ENCODE measurements around the gene NPM3.

NPM3 gene

GRCh38 chr10:101745074-101745696, 38.1 kb downstream of the NPM3 start:
- TF ChIP-seq, protein P1, sequence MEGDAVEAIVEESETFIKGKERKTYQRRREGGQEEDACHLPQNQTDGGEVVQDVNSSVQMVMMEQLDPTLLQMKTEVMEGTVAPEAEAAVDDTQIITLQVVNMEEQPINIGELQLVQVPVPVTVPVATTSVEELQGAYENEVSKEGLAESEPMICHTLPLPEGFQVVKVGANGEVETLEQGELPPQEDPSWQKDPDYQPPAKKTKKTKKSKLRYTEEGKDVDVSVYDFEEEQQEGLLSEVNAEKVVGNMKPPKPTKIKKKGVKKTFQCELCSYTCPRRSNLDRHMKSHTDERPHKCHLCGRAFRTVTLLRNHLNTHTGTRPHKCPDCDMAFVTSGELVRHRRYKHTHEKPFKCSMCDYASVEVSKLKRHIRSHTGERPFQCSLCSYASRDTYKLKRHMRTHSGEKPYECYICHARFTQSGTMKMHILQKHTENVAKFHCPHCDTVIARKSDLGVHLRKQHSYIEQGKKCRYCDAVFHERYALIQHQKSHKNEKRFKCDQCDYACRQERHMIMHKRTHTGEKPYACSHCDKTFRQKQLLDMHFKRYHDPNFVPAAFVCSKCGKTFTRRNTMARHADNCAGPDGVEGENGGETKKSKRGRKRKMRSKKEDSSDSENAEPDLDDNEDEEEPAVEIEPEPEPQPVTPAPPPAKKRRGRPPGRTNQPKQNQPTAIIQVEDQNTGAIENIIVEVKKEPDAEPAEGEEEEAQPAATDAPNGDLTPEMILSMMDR (IDR thresholded peaks at IDR 0.05; ENCODE audit: low read depth, low read length): no peak
- TF ChIP-seq, protein P2, sequence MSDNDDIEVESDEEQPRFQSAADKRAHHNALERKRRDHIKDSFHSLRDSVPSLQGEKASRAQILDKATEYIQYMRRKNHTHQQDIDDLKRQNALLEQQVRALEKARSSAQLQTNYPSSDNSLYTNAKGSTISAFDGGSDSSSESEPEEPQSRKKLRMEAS (IDR thresholded peaks at IDR 0.05; ENCODE audit: low read depth, low read length): no peak
- TF ChIP-seq POLR2A (IDR thresholded peaks at IDR 0.05; ENCODE audit: extremely low read depth, insufficient read length) (no peak), MYC (IDR thresholded peaks at IDR 0.05; ENCODE audit: low read depth, low read length) (no peak)
- DNase-seq (ENCODE audit: low read depth): no peak
- H3K4me3 ChIP-seq (ENCODE audit: low read depth, low read length): no peak overlapping the region

GRCh38 chr10:101744267-101744666, 39.0 kb downstream of the NPM3 start:
- TF ChIP-seq, protein P1 (IDR thresholded peaks at IDR 0.05; ENCODE audit: low read depth, low read length): no peak
- TF ChIP-seq POLR2A (IDR thresholded peaks at IDR 0.05; ENCODE audit: extremely low read depth, insufficient read length) (no peak), MYC (IDR thresholded peaks at IDR 0.05; ENCODE audit: low read depth, low read length) (no peak)
- TF ChIP-seq, protein P2 (IDR thresholded peaks at IDR 0.05; ENCODE audit: low read depth, low read length): no peak
- H3K4me3 ChIP-seq (ENCODE audit: low read depth, low read length): no peak overlapping the region
- DNase-seq (ENCODE audit: low read depth): no peak

DNA sequence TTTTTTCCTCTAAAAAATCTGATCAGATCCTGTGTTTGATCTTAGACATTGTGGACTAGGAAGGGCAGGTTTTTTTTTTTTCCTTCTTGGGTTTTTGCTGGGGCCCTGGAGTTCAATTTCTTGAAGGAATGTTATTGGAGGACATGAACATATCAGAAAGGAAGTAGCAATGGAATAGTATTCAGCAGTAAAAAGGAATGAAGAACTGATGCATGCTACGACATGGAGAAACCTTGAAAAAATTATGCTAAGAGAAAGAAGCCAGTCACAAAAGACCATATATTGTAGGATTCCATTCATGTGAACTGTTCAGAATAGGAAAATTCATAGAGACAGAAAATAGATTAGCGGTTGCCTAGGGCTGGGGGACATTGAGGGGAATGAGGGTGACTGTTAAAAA, 41.3 kb downstream of the NPM3 start:
- TF ChIP-seq MYC (IDR thresholded peaks at IDR 0.05; ENCODE audit: low read depth, low read length): no peak
- TF ChIP-seq, protein P2 (IDR thresholded peaks at IDR 0.05; ENCODE audit: low read depth, low read length): no peak
- TF ChIP-seq POLR2A (IDR thresholded peaks at IDR 0.05; ENCODE audit: extremely low read depth, insufficient read length): no peak
- TF ChIP-seq, protein P1 (IDR thresholded peaks at IDR 0.05; ENCODE audit: low read depth, low read length): no peak

GRCh38 chr10:101736666-101737065, 46.6 kb downstream of the NPM3 start:
- H3K4me3 ChIP-seq (ENCODE audit: low read depth, low read length): no peak overlapping the region
- TF ChIP-seq, protein P1 (IDR thresholded peaks at IDR 0.05; ENCODE audit: low read depth, low read length): no peak
- TF ChIP-seq POLR2A (IDR thresholded peaks at IDR 0.05; ENCODE audit: extremely low read depth, insufficient read length) (no peak), MYC (IDR thresholded peaks at IDR 0.05; ENCODE audit: low read depth, low read length) (no peak)
- TF ChIP-seq, protein P2 (IDR thresholded peaks at IDR 0.05; ENCODE audit: low read depth, low read length): no peak
- peak; percentile 21 for DNase-seq (ENCODE audit: low read depth)

More for the DNA sequence above, 41.3 kb downstream of the NPM3 start:
- no peak overlapping the region for H3K4me3 ChIP-seq (ENCODE audit: low read depth, low read length)
- DNase-seq (ENCODE audit: low read depth): no peak

DNA sequence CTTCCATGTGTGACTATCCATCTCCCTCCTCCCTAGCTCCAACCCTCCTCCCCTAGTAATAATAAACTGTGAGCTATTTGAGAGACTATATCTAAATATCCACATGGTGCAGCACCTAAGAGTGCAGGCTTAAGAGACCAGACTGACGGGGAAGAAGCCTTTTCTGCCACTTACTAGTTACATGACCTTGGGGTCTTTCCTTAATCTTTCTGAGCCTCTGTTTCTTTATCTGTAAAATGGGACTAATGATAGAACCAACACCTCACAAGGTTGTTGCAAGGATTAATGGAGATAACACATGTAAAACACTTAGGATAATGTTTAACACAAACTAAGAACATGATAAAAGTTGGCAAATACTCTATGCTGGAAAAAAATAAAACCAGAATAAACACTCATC, 51.1 kb downstream of the NPM3 start:
- H3K4me3 ChIP-seq (ENCODE audit: low read depth, low read length): no peak overlapping the region
- no peak for DNase-seq (ENCODE audit: low read depth)
- TF ChIP-seq, protein P1 (IDR thresholded peaks at IDR 0.05; ENCODE audit: low read depth, low read length): no peak
- TF ChIP-seq, protein P2 (IDR thresholded peaks at IDR 0.05; ENCODE audit: low read depth, low read length): no peak
- TF ChIP-seq POLR2A (IDR thresholded peaks at IDR 0.05; ENCODE audit: extremely low read depth, insufficient read length) (no peak), MYC (IDR thresholded peaks at IDR 0.05; ENCODE audit: low read depth, low read length) (no peak)

All from NB4 (cell line).